K562 (cell line): ENCODE measurements around the gene KARS1. TPM values are rescaled to one million over a fixed set of nuclear protein-coding genes. Genes with fewer than 3 reads are reported as not detected.
A peak's percentile ranks its signal among the peaks of the same experiment; 100 is the strongest.

Experiments
- KDM2B ChIP-seq: fragments of 250-450 bp; sonication (Bioruptor Pico); IDR thresholded peaks from 2 replicates; pipeline ENCODE4 v1.8.0; 2021; ENCODE audit warnings: mild to moderate bottlenecking, moderate library complexity
- KLF6 ChIP-seq: fragments of 250-450 bp; sonication (Bioruptor Pico); IDR thresholded peaks from 2 replicates; pipeline ENCODE4 v1.4.0; 2020; ENCODE audit warnings: mild to moderate bottlenecking, moderate library complexity, borderline replicate concordance
- MBD2 ChIP-seq: sonication (generic); IDR thresholded peaks from 2 replicates; pipeline ENCODE4 v1.6.1; 2016; ENCODE audit warnings: low read depth, borderline replicate concordance
- MLX ChIP-seq, 2 experiments: fragments of 450-650 bp in 1 of 2; sonication (generic) in 1 of 2; formaldehyde crosslinking; conservative IDR thresholded peaks; 2 replicates each; pipeline versions ENCODE4 v1.4.0 to v1.8.1; 2020 to 2022; ENCODE audit warnings: mild to moderate bottlenecking in 1 of 2, missing genetic modification reagents in 1 of 2
- NCOA2 ChIP-seq, 2 experiments: fragments of 450-650 bp; IDR thresholded peaks; 2 replicates each; pipeline ENCODE4 v1.6.1; 2018; ENCODE audit warnings: mild to moderate bottlenecking in 2 of 2, moderate library complexity in 1 of 2; ENCODE audit not compliant: partially characterized antibody in 2 of 2
- THRAP3 ChIP-seq: fragments of 450-650 bp; IDR thresholded peaks from 2 replicates; pipeline ENCODE4 v1.6.1; 2016; ENCODE audit warnings: mild to moderate bottlenecking, inconsistent platforms, borderline replicate concordance
- ZBTB26 ChIP-seq: fragments of 450-650 bp; formaldehyde crosslinking; IDR thresholded peaks from 2 replicates; pipeline ENCODE4 v1.4.0; 2022; ENCODE audit warnings: missing genetic modification characterization
- ZNF764 ChIP-seq: fragments of 250-450 bp; sonication (Bioruptor Pico); IDR thresholded peaks from 2 replicates; pipeline ENCODE4 v1.4.0; 2020; ENCODE audit warnings: low read depth, mild to moderate bottlenecking, moderate library complexity
- polyA plus RNA-seq, 8 experiments: library from polyadenylated mRNA; depleted of rRNA in 4 of 8; stranded (reverse) in 5 of 8; unstranded in 3 of 8; fragments of >200 nt; fragmentation: Nextera tagmentation in 2 of 8; fragmentation: Illumina TruSeq in 1 of 8; extraction: Ambion mirVana in 2 of 8; extraction: Trizol in 1 of 8; gene quantifications; 2 replicates each; pipeline versions ENCODE4 v1.2.1 to v1.2.3, GENCODE V29; 2011 to 2014; ENCODE audit warnings: inconsistent platforms in 1 of 8, missing spikeins in 1 of 8
- total RNA-seq, 7 experiments: library from RNA; depleted of rRNA in 6 of 7; stranded (reverse); fragments of >200 nt in 6 of 7; fragmentation: Illumina TruSeq in 2 of 7; extraction: Trizol in 2 of 7; gene quantifications; 2 replicates each; pipeline versions ENCODE4 v1.2.1 to v1.2.3, GENCODE V29; 2011 to 2021; ENCODE audit warnings: low replicate concordance in 1 of 7

Gene KARS1
- total and polyA plus RNA-seq, 9 of the 15 experiments (the other 6 are each of a cell fraction or from before 2014, with no cell fraction given) = 223 to 386 (median 304) TPM

DNA sequence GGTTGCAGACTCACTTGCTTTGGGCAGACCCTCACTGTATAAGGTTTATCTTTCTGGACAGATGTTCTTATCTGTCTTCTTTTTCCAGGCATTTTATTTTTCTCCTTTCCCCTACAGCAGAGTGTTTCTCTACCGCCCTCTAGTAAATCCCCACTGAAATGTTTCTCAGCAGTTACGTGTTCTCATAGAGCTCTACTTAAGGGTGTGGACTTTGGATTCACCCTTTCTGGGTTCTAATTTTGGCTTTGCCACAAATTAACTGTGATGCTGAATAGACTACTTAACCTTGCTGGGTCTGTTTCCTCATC, 26.3 kb downstream of the KARS1 start (continued):
- TF ChIP-seq KLF6 (CRISPR knock-in tag) (no peak), KDM2B (CRISPR knock-in tag) (no peak), MBD2 (no peak), ZNF764 (no peak), MLX (CRISPR knock-in tag; conservative IDR thresholded peaks at IDR 0.05) (no peak), ZBTB26 (CRISPR knock-in tag) (no peak), THRAP3 (peak; percentile 34; the same call in 1 of the 2 replicates), NCOA2 (IDR thresholded peaks at IDR 0.05; ENCODE audit: partially characterized antibody in 2 of 2) (peak in 1 of 2 experiments; percentile 36)
- TF ChIP-seq, all 486 proteins: peak for 101
